ENCODE data around the gene MAPKBP1.

MAPKBP1 gene

DNA sequence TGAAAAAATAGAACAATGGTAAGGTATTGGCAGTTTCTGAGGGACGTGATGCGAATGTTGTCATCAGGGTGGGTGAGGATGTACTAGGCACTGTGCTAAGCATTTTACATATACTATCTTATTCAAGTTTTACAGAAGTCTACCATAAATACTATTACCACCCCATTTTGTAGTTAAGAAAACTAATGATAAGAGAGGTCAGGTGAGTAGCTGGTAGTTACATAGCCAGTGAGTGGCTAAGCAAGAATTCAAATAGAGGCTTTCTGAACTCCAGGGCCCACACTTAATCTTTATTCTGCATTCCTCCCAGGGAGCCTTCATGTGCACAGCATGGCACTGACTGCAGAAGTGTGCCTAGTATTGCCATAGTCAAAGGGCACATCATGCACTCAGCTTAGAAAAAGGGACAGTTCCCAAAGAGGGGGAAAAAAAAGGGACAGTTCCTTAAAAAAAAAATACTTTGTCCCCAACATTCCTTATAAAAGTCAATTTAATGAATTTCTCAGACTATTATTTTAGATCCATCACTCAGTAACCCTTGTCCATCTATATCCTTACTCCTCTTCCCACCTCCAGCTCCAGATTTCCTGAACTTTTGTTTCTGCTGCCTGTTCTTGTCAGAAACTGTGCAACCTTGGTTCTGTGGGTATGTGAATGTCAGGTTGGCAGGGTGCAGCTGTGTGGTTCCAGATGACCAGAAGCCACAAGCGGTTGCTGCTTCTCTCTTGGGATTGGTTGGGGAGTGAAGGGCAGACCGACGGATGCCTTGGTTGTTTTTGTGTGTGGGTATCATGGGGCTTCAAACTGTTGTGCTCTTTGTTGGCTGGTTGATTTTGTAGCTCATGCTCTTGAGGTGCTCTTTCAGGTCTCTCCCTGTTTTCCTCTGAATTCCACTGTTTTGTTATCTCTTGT is 8.3 kb downstream of the MAPKBP1 start:
- DNase-seq = no peak

DNA sequence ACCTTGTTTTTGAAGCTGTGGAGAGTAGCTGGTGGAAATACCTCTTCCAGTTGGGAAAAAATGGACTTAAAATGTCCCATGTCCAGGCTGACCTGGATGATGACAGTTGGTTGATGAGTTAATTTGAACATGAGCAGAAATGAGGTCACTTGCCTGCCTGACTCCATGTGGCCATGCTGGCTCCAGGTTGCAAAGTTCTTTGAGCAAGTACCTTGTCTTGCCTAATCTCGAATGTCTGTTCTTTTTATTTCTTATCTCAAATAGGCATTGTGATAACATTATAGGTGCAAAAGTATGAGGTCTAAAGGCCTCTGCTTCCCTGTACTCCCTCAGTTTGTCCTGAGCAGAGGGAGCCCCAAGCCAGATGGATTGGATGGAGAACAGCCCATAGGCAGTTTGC is 9.0 kb downstream of the MAPKBP1 start:
- DNase-seq = no peak

DNA sequence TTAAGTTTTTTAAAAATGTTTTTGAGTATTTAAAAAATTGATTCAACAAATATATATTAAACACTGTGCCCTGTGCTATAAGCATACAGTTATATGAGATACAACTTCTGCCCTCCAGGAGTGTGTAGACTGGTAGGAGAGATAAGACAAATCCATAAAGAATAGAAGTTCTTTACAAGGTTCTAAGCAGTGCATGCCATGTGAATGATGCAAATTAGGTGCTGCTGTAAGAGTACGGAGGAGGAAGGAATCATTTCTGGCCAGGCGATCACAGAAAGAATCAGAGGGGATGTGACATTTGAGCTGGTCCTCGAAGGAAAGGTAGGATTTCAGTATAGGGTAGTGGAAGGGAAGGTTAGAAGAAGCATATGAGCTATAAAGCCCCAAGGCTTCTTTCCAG is 14.0 kb downstream of the MAPKBP1 start:
- DNase-seq = no peak

DNA sequence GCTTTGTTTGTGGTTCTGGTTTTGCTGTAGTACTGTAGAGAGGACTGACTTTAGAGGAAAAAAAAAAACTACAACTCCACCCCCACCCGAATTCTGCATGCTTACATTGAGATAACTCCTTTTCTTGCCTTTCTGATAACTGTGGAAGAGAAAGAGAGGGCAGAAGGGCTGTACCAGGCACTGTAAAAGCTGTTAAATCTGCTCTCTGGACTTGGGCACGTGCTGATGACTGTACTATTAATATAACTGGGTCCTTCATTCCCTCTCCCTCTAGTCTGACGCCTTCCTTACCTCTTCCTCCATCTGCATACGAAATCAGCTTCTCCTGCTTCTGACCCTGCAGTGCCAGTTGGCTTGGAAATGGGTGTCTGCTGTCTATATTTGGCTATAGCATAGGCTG is 15.0 kb downstream of the MAPKBP1 start:
- DNase-seq = no peak

DNA sequence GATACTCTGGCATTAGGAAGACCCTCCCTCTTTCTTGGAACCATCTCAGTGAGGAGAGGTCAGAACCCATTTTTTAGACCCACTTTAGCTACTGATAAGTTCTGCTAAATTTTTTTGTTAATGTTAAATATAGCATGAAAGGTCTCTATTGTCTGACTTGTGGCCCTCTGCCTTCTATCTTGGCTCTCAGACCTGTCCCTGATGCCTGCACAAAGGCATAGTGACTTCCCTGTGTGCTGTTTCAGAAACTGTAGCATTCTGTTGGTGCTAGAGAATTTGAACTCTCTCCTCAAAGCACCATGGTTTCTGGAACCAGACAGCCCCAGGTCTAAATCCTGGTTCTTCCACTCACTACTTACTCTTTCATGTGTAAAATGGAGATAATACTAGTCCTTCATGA is 15.4 kb downstream of the MAPKBP1 start:
- no peak for DNase-seq

DNA sequence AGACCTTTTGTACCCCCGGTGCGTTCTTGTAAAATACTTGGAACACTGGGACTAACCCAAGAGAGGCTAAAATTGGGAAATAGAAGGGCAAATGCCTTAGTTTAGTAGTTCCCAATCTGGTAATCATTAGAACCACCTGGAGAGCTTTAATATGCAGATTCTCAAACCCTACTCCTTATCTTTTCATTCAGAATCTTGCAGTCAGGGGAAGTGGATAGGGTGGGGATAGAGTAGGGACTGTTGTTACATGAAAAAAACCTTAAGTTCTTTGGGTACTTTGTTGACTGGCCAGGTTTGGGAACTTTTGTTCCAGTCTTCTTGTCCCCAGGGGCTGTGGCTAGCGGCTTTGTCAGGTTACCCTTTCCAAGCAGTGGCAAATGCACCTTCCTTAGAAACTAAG is 15.9 kb downstream of the MAPKBP1 start:
- DNase-seq = no peak

DNA sequence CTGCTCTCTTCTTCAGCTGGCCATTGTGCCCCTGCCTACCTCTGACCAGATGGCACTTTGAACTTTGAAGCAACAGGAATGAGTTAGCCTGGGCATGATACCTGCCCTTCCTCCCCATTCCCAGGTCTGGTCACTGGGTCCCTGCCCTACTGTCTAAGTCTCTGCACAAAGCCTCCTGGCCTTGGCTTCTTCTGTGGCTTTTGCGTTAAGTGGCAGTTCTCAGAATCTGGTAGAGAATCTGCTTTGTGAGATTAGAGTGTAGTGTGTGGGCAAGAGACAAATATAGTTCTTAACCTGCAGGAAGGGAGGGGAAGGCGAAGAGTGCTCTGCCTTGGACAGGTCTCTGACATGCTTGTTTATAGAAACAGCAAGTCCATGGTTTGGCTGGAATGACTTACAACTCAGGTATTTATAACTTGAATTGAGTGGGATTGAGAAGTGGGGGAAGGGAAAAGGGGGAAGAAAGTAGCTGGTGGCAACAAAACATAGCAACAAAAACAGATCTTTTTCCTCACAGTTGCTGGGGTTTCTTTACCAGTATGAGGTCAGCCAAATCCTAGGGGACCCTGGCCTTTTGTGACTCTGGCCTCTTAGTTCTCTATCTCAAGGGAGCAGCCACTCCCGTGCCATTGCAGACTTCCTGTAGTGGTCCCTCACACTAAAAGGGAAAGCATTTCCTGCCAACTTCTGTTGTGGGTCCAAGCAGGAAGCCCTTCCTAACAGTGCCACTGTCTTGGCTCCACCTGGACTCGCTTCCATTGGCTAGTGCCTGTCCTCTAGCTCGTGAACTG is 16.7 kb downstream of the MAPKBP1 start:
- no peak for DNase-seq

DNA sequence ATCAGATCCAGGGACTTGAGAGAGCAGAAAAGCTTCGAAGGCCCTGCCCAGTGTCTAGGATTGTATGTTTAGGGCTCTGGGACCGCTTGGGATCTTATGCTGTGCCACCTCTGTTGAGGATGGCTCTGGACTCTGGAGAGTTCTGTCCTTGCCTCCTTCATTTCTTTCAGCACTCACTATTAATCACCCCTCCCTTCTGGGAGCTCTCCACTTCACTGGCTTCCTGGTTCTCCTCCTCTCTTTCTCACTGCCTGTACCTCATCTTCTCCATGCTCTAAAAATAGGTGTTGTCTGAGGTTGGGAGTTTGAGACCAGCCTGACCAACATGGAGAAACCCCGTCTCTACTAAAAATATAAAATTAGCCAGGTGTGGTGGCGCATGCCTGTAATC is 17.3 kb downstream of the MAPKBP1 start:
- no peak for DNase-seq

DNA sequence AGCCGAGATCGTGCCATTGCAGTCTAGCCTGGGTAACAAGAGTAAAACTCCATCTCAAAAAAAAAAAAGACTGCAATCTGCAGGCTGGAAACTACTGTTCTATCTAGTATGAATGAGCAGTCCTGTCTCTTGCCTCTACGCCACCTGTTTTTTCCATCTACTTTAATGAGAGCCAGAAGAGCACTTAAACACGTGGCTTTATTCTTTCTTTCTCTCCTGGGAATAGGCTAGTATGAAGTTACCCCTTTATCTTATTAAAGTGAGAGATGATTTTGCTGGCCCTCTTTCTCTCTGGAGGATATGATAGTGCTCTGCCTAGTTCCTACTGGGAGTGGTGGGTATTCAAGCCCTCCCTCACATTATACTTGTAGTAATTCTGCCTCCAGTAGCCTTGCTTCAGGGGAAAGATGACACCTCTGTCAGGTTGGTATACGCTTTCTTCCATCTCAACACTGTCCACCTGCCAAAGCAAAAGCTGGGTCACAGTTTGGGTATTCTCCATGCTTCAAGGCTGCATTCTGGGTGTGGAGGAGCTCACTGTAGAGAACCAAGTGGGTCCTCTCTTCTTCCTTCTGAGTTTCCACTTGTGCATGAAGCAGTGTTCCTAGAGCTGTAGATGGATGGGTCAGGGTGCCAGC is 17.8 kb downstream of the MAPKBP1 start:
- DNase-seq = no peak

DNA sequence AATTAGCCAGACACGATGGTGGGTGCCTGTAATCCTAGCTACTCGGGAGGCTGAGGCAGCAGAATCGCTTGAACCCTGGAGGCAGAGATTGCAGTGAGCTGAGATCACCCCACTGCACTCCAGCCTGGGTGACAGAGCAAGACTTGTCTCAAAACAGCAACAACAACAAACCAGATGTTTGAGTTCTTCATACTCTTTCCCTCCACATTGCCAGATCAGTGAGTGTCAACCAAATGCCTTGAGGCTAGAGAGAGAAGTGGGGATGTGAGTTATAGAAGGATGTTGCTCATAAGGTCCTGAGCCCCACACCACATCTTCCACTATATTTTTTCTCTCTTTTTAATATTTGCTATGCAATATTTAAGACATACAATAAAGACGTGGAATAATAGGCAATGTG is 19.8 kb downstream of the MAPKBP1 start:
- DNase-seq = no peak

DNA sequence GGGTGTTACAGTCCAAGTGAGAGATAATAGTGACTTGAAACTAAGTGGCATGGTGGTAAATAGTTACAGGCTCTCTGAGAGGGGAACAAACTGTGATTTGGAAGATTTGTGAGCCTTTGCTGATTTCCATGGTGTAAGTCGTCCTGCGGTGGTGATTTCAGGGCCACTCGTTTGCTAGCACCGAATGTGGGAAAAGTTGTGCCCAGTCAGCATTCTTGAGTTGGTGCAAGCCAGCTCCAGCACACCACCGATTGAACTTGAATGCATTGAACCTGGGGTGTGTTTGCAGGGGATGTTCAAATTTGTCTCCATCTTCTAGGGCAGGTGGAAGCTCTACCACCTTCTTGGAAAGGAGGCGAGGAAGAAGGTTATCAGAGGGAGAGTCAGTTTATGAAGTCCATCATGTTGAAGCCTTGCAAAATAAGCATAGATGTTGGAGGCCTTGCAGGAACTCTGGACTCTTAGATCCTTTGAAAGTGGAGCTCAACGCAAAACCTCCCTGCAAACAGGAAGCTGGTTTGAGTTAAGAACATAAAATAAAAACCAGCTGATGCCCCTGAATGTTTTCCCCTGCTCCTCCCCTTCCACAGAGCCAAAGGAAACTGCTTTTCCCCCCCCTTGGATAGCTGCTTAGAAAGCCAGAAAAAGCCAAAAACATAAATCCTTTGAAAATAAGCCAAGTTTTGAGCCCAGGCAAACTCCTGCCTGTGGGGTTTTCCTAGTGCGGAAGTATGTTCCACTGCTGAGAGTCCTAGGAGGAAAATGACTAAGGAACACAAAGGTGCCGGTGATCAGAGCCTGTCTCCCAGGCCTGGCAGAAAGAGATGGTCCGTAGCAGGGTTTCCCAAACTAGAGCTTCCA is 21.9 kb downstream of the MAPKBP1 start:
- DNase-seq = no peak

DNA sequence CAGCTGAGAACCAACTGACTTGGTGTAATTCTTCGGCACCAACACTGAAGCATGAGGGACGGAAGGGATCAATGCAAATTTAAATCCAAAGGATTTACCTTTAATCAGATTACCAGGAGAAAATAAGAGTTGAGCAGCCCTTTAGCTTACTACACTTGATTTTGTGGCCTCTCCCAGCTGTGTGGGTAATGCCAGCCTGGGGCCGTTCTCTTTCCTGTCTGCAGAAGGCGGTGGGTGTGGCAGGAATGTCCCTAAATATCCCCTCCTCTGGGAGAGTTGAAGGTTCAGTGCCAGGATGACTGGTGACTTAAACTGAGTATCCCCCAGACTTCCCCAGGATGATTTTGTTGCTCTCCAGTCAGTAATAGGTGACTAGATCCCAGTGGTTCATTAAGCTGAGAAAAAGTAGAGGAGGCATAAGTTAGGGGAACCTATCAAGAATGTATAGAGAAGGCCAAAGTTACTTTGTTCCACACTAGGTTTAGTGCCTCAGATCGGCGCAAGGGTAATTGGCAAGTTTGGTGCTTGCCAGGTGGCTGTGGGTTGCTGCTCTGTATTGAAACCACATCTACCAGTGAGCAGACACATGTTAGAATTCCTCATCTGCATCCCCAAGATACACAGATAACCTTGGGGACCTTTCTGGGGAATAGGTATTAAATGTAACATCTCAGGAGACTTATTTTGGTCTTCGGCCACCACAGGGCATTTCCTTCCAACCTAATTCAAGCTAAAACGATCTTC is 23.1 kb downstream of the MAPKBP1 start:
- no peak for DNase-seq

DNA sequence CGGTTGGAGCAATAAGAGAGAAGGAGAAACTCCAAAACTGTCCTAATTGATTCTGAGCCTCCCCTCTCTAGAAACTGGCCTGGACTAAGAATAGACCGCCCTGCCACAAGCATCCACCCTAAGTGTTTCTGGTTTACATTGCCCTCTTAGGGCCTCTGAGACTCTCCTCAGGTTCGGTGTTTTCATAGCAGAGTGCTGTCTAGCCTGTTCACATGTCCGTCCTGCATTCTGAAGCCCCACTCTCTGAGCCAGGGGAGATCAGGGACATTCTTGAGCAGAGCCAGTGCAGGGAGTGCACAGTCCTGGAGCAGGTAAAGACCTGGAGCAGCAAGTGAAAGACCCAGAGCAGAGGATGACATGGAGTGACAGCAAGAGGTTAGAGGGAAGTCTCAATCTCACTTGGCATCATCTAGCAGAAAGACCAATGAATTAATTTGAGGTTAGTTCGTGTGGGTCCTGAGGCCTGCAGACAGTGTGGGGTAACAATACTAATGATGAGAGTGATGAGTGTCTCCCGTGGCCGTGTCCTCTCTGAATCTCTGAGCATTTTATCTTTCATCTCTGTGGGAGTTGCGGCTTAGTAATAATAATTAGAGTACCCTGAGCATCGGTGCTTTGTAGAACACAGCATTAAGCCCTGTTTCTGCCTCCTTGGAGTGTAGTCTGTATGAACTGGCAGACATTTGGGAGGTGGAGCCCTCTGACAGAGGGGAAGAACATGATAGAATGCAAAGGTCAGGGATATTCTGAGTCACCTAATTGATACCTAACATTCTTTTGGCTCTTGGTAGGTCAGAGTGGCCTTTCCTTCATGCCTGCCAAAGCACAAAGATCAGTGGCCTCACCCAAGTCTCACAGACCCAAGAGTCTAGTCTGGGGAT is 24.6 kb downstream of the MAPKBP1 start:
- DNase-seq = no peak

DNA sequence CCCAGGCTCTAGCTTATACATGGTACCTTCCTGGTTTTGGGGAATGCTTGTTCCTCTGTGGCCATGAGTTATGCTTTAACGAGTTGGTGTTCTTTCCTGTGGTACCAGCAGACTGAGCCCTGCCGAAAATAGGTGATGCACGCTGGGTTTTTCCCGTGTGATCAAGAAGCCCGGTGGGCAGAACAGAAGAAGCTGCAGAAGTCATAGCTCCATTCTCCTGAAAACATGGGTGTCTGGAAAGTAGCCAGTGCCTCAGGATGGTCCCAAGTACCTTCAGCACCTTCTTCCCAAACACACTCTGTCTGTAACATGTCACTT is 25.2 kb downstream of the MAPKBP1 start:
- no peak for DNase-seq

DNA sequence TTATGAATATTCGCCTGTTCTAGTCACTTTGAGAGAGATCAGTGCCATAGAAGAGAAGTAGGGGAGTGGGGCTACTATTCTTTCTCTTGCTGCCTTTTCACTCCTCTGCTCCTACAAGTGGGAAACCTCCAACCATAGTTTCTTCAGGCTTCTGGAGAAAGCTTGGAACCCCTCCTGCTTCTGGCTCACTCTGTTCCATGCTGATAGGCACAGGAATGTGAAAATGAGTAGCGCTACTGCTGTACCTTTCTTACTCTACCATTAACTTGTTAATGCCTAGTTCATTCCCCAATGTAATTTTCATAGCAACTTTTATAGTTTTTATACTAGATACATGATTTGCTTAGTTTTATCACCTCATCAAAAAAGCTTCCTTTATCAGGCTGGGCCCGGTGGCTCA is 26.9 kb downstream of the MAPKBP1 start:
- no peak for DNase-seq

DNA sequence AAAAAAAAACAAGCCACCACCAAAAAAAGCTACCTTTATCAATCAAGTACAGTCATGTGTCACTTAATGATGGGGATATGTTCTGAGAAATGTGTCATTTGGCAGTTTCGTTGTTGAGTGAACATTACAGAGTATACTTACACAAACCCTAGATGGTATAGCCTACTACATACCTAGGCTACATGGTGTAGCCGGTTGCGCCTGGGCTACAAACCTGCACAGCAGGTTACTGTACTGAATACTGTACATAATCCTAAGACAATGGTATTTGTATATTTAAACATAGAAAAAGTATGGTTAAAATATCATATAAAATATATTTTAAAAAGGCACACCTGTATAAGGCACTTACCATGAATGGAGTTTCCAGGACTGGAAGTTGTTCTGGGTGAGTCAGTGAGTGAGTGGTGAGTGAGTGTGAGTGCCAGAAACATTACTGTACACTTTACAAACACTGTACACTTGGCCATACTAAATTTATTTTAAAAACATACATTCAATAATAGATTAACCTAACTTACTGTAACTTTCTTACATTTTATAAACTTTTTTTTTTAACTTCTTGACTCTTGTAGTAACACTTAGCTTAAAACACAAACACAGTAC is 27.7 kb downstream of the MAPKBP1 start:
- DNase-seq = no peak

DNA sequence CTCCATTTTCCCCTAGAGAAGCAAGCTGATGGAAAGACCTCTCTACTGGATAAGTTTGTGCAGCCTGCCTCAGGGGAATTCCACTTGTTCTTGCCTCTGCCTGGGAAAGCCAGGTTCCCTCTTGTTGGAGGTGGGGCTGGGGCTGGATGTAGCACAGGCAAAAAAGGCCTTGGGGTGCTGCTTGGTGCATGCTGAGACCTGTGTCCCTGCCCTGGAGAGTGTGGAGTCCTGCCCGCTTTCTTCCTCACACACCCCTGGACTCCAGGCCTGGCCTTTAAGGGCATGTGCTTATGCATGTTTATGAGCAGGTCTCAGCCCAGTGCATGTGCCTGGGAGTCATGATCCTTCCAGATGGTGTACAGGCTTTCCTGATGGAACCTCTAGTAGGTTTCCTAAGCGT is 30.1 kb downstream of the MAPKBP1 start:
- no peak for DNase-seq

DNA sequence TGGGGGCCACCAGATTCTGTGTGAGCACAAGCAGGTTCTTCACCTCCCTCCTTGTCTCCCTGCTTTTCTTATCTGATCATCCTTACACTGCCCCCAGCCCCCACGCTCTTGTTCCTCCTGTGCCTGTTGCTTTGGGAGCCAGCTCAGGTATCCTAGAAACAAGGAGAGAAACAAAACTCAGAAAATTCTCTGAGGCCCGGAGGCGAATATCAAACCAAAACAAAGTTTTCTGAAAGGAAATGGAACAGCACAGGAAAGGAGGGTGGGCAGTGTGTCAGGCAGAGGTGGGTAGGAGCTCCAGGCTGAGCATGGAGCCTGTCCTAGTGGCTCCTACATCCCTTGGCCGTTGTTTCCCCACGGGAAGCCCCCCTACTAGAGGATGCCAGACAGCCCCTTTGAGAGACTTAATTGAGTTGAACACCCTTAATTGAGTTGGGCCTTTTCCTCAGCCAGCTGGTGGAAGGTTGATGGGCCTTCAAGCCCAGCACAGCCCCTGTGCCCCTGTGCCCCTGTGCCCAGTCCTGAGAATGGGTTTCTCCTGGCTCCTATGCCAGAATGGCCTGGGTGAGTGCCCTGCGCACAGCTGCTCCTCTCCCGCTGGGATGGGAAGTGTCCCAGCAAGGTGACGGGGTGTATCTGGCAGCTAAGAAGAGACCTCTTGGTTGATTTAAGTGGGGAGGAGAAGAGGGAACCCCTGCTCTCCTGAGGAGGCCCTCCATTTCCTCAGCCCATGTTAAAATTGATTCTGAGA is 30.8 kb downstream of the MAPKBP1 start:
- DNase-seq = no peak

DNA sequence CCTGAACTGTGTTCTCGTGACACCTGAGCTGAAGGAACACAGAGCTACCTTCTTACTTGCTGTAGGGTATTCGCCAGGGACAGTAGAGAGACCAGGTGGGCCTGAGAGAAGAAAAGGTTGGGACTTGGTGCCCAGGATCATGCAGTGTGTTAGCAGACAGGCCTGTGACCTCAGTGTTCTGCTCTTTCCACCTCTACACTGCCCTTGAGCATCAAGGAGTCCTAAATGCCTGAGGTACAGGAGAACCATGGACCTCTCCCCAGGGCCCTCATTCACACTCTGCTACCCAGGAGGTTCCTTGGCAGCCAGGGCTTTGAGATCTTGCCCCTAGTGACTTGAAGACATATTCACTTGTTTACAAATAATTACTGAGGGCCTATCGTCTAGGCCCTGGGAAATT is 31.4 kb downstream of the MAPKBP1 start:
- DNase-seq = no peak
